GM12891 (cell line): Measurements from ENCODE around the gene NFATC2.

ENCODE experiments used
- PAX5 ChIP-seq: IDR thresholded peaks from 2 replicates; pipeline ENCODE4 v1.6.1; 2011; ENCODE audit warnings: low read length, moderate library complexity, mild to moderate bottlenecking; ENCODE audit not compliant: insufficient read depth, severe bottlenecking
- POLR2A ChIP-seq: IDR thresholded peaks from 2 replicates; pipeline ENCODE4 v1.6.1; 2011; ENCODE audit warnings: low read depth, low read length, control low read depth
- POLR2AphosphoS5 ChIP-seq: IDR thresholded peaks from 2 replicates; pipeline ENCODE4 v1.6.1; 2011; ENCODE audit warnings: low read depth, low read length, control low read depth

- TF ChIP-seq POLR2A (no peak), POLR2AphosphoS5 (no peak), PAX5 (no peak)
Measured at GRCh38 chr20:51450221-51450712, 92.3 kb downstream of the NFATC2 start.
